Adrenal gland (tissue), 12 donors: ENCODE data around the gene MLKL. TPM values are rescaled to one million over a fixed set of nuclear protein-coding genes. Genes with fewer than 3 reads are reported as not detected.

Experiments used
- DNase-seq, 7 donors: peaks; one replicate each; pipeline ENCODE4 v3.0.0-alpha.2; 2019 to 2020
- H3K27ac ChIP-seq, 5 donors: fragments of 200-600 bp; sonication (generic) in 4 of 5; 1 replicate in 3 of 5; 2 replicates in 2 of 5; pipeline versions ENCODE4 v1.5.1 to v1.8.0; 2016 to 2020; ENCODE audit warnings: mild to moderate bottlenecking in 1 of 5
- H3K27me3 ChIP-seq: fragments of 200-600 bp; 2 replicates; pipeline ENCODE4 v1.8.0; 2021
- H3K36me3 ChIP-seq, 2 donors: fragments of 200-600 bp; replicated peaks in 1 of 2; 1 replicate in 1 of 2; 2 replicates in 1 of 2; pipeline versions ENCODE4 v1.5.1 to v1.8.0; 2018 to 2022
- H3K4me1 ChIP-seq, 2 donors: fragments of 200-600 bp; replicated peaks in 1 of 2; 1 replicate in 1 of 2; 2 replicates in 1 of 2; pipeline versions ENCODE4 v1.5.1 to v1.8.0; 2018 to 2021
- H3K4me3 ChIP-seq, 4 donors: fragments of 200-600 bp; sonication (generic) in 3 of 4; one replicate each; pipeline ENCODE4 v1.5.1; 2016 to 2018
- H3K9me3 ChIP-seq, 3 donors: fragments of 200-600 bp; sonication (generic) in 1 of 3; replicated peaks in 1 of 3; 1 replicate in 2 of 3; 2 replicates in 1 of 3; pipeline versions ENCODE4 v1.5.1 to v1.8.0; 2016 to 2021
- CTCF ChIP-seq, 6 experiments: fragments of 450-650 bp in 4 of 6; fragments of 200-600 bp in 2 of 6; sonication (generic) in 1 of 6; IDR thresholded peaks; 1 replicate in 5 of 6; 2 replicates in 1 of 6; pipeline versions ENCODE4 v1.5.1 to v1.8.0; 2016 to 2021; ENCODE audit warnings: antibody characterized with exemption in 6 of 6, mild to moderate bottlenecking in 2 of 6, moderate library complexity in 1 of 6
- POLR2A ChIP-seq, 2 donors: fragments of 450-650 bp; IDR thresholded peaks; one replicate each; pipeline ENCODE4 v1.6.1; 2017; ENCODE audit warnings: antibody characterized with exemption in 2 of 2, mild to moderate bottlenecking in 2 of 2, moderate library complexity in 1 of 2
- WGBS, 4 donors: extraction: QIAGEN DNeasy Blood & Tissue Kit in 2 of 4; methylation state at CpG; one replicate each; pipeline versions ENCODE4 v1.1.5 to v1.1.7; 2013 to 2017; 5-methylcytosine and 5-hydroxymethylcytosine counted together
- intact Hi-C, 2 donors: fragments of 100-400 bp; cut with DNase I; formaldehyde crosslinking; loops; one replicate each; pipeline versions ENCODE4 v1.14.1 to v1.15.0; 2022 to 2023
- polyA plus RNA-seq, 3 donors: library from polyadenylated mRNA; stranded (reverse); fragments of 200-250 nt in 2 of 3; fragments of 350-450 nt in 1 of 3; fragmentation: Illumina TruSeq in 1 of 3; extraction: RNeasy Lipid Tissue Mini Kit (QIAGEN cat#74804) in 1 of 3; gene quantifications; one replicate each; pipeline ENCODE4 v1.2.3, GENCODE V29; 2013 to 2014
- total RNA-seq, 9 donors: library from RNA; depleted of rRNA in 4 of 9; stranded (reverse); fragments of >200 nt in 4 of 9; fragments of 120-200 nt in 1 of 9; fragmentation: NEBNext Ultra II Directional in 1 of 9; extraction: Animal tissue kit (Norgen Biotek cat#: 25700) in 1 of 9; gene quantifications; one replicate each; pipeline versions ENCODE4 v1.1.0 to v1.2.4, GENCODE V29; 2013 to 2023
- donor health status: healthy with polysubstance abuse.
- donor health status: Bipolar disorder and iron deficiency.
- donor health status: DM: yes; HTN: yes; CAD: no.
- donor health status: DM: no; HTN: no; CAD: no.
- donor health status: DM: no; HTN: no; CAD: no.
- donor health status: DM: yes; HTN: yes; CAD: no.

MLKL gene
- total and polyA plus RNA-seq, 12 donors = 3.1 to 26.1 (median 11.0) TPM

GRCh38 chr16:74743668-74744299, 43.1 kb upstream of the MLKL start:
- Histone ChIP-seq H3K27me3 (no peaks in the 10 kb centered on the region), H3K4me1 (peaks cover 7 to 9% of the 10 kb centered on the region in 2 donors), H3K4me3 (peak overlapping the region in 1 of 4 donors; percentile 24), H3K27ac (peak overlapping the region in 3 of 5 donors; percentile 64 to 88 (median 79)), H3K36me3 (no peaks in the 10 kb centered on the region), H3K9me3 (no peaks in the 10 kb centered on the region)
- intact Hi-C loops = no loop called here
- DNase-seq = peak; percentile 68 to 94 (median 89)
- TF ChIP-seq POLR2A (IDR thresholded peaks at IDR 0.05) (peak; percentile 37 to 45), CTCF (IDR thresholded peaks at IDR 0.05) (no peak)
- 36 to 54% (median 36%) methylated on average over 14 to 15 of the region's 15 CpGs for WGBS, 4 donors

GRCh38 chr16:74743045-74743667, 42.5 kb upstream of the MLKL start:
- Histone ChIP-seq H3K27me3 (no peaks in the 10 kb centered on the region), H3K27ac (peak overlapping the region in 3 of 5 donors; percentile 64 to 88 (median 79)), H3K9me3 (no peaks in the 10 kb centered on the region), H3K36me3 (no peaks in the 10 kb centered on the region), H3K4me3 (peak overlapping the region in 1 of 4 donors; percentile 24), H3K4me1 (peaks cover 7 to 9% of the 10 kb centered on the region in 2 donors)
- TF ChIP-seq POLR2A (IDR thresholded peaks at IDR 0.05) = no peak
- TF ChIP-seq CTCF (IDR thresholded peaks at IDR 0.05) = no peak
- intact Hi-C loops = no loop called here
- no peak for DNase-seq
- WGBS, 4 donors = 43 to 59% (median 47%) methylated on average over 6 to 8 of the region's 8 CpGs

GRCh38 chr16:74742051-74742481, 41.4 kb upstream of the MLKL start:
- Histone ChIP-seq H3K27ac (no peak overlapping the region), H3K27me3 (no peaks in the 10 kb centered on the region), H3K9me3 (no peaks in the 10 kb centered on the region), H3K4me1 (peaks cover 7 to 9% of the 10 kb centered on the region in 2 donors), H3K36me3 (no peaks in the 10 kb centered on the region), H3K4me3 (no peak overlapping the region)
- intact Hi-C loops = no loop called here
- 41 to 60% (median 47%) methylated on average over 8 to 10 of the region's 10 CpGs for WGBS, 4 donors
- TF ChIP-seq POLR2A (IDR thresholded peaks at IDR 0.05) (no peak), CTCF (IDR thresholded peaks at IDR 0.05) (no peak)
- no peak for DNase-seq

- Histone ChIP-seq H3K4me1 (peaks cover 7 to 9% of the 10 kb centered on the region in 2 donors), H3K4me3 (peak overlapping the region in 1 of 4 donors; percentile 25), H3K36me3 (no peaks in the 10 kb centered on the region), H3K27ac (peak overlapping the region in 4 of 5 donors; percentile 53 to 79 (median 68)), H3K9me3 (no peaks in the 10 kb centered on the region), H3K27me3 (no peaks in the 10 kb centered on the region)
- TF ChIP-seq POLR2A (IDR thresholded peaks at IDR 0.05) (peak in 1 of 2 donors; percentile 47), CTCF (IDR thresholded peaks at IDR 0.05) (no peak)
- intact Hi-C loops = no loop called here
- 42 to 48% (median 43%) methylated on average over 9 to 13 of the region's 13 CpGs for WGBS, 4 donors
- DNase-seq = peak; percentile 93 to 98 (median 97)
Observed at GRCh38 chr16:74740795-74741304, 40.2 kb upstream of the MLKL start.
